ENCODE results near the gene GSG1. TPM values are rescaled to one million over a fixed set of nuclear protein-coding genes. Genes with fewer than 3 reads are reported as not detected.

The GSG1 gene
- total RNA-seq, 1 donor from 2014 or later = not detected

DNA sequence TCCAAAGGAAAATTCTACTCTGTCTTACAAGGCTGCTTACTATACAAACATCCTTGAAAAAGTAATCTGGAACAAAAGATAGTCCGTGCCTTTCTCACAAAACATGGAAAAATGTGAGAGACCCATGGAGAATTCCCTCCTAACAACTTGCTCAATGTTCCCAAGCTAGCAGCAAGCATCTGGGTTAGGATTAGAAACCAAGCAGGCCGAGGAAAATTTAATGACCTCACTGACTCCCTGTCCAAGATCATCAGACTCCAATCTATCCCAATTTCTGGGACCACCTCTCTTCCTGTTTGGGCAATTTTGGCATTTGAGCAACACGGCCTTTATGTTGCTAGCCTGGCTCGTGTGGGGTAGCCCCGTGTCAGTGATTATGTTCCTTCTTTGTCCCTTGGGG, 18.1 kb upstream of the GSG1 start:
- Mint-ChIP-seq H3K36me3 (ENCODE audit: low read depth) (no peaks in the 10 kb centered on the region), H3K27ac (no peak overlapping the region), H3K27me3 (peaks cover 2% of the 10 kb centered on the region), H3K4me3 (no peak overlapping the region), H3K9me3 (no peaks in the 10 kb centered on the region), H3K4me1 (no peaks in the 10 kb centered on the region)
- DNase-seq (no peak), ATAC-seq (ENCODE audit: low read depth) (no peak)
- TF ChIP-seq CTCF (IDR thresholded peaks at IDR 0.05) = no peak
- CTCF ChIA-PET = no interaction called here
- POLR2A ChIA-PET = no interaction called here
- intact Hi-C loops (cut with micrococcal nuclease) = no loop called here

GRCh38 chr12:13120413-13120812, 16.9 kb upstream of the GSG1 start:
- no peak for DNase-seq
- Mint-ChIP-seq H3K4me1 (no peaks in the 10 kb centered on the region), H3K9me3 (no peaks in the 10 kb centered on the region), H3K36me3 (ENCODE audit: low read depth) (no peaks in the 10 kb centered on the region), H3K4me3 (no peak overlapping the region), H3K27ac (no peak overlapping the region), H3K27me3 (peaks cover 9% of the 10 kb centered on the region)
- ATAC-seq (ENCODE audit: low read depth) = no peak
- CTCF ChIA-PET = interaction anchor here (1.3 kb wide), 1 partner anchor 204 kb away, joined by 3 read pairs; no protein-coding TSS in a partner anchor
- POLR2A ChIA-PET = no interaction called here
- intact Hi-C loops (cut with micrococcal nuclease) = no loop called here
- no peak for TF ChIP-seq CTCF (IDR thresholded peaks at IDR 0.05)

DNA sequence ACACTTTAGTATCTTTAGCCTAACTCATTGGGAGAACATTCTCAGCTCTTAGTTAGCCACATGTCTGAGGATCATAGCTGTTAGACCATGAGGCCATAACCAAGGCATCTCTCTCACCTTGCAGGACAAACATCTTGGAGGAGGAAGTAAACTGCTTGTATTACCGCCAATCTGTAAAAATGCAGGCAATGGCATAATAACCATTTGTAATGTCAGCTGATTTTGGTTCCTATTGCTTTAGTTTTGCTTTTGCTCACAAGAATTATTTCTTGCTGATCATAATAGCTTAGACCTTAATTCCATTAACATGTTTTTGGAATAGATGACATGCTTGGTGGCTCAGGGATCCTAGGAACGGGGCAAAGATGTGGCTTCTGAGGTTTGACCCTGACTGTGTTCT, 16.4 kb upstream of the GSG1 start:
- Mint-ChIP-seq H3K27ac (no peak overlapping the region), H3K9me3 (no peaks in the 10 kb centered on the region), H3K27me3 (peaks cover 9% of the 10 kb centered on the region), H3K4me3 (no peak overlapping the region), H3K4me1 (no peaks in the 10 kb centered on the region), H3K36me3 (ENCODE audit: low read depth) (no peaks in the 10 kb centered on the region)
- ChIA-PET CTCF (interaction anchor here (1.3 kb wide), 1 partner anchor 204 kb away, joined by 3 read pairs; no protein-coding TSS in a partner anchor), POLR2A (no interaction called here)
- intact Hi-C loops (cut with micrococcal nuclease) = no loop called here
- no peak for TF ChIP-seq CTCF (IDR thresholded peaks at IDR 0.05)
- ATAC-seq (ENCODE audit: low read depth) = no peak
- DNase-seq = no peak

DNA sequence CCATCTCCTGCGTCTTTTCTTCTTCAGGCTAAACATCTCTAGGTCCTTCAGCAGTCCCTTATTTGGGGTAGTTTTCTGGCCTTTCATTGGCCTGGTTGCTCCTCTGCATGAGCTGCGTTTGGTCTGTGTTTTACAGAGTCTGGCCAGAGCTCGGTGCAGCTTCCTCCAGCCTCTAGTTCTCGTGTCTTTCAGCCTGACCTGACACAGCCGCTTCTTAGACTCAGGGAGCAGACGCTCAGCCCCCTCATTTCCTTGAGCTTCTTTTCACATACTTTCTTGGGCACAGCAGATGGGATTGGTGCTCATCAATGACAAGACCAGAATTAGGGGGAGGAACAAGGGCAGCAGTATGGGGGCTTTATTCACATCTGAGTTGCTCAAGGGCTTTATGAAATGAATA, 13.6 kb upstream of the GSG1 start:
- H3K27ac Mint-ChIP-seq = no peak overlapping the region
- POLR2A ChIA-PET = no interaction called here
- CTCF ChIA-PET = no interaction called here
- H3K27me3 Mint-ChIP-seq = peaks cover 18% of the 10 kb centered on the region
- intact Hi-C loops (cut with micrococcal nuclease) = no loop called here
- no peak for TF ChIP-seq CTCF (IDR thresholded peaks at IDR 0.05)
- no peaks in the 10 kb centered on the region for H3K9me3 Mint-ChIP-seq
- no peak overlapping the region for H3K4me3 Mint-ChIP-seq
- H3K4me1 Mint-ChIP-seq = no peaks in the 10 kb centered on the region
- ATAC-seq (ENCODE audit: low read depth) (no peak), DNase-seq (no peak)
- H3K36me3 Mint-ChIP-seq (ENCODE audit: low read depth) = no peaks in the 10 kb centered on the region

DNA sequence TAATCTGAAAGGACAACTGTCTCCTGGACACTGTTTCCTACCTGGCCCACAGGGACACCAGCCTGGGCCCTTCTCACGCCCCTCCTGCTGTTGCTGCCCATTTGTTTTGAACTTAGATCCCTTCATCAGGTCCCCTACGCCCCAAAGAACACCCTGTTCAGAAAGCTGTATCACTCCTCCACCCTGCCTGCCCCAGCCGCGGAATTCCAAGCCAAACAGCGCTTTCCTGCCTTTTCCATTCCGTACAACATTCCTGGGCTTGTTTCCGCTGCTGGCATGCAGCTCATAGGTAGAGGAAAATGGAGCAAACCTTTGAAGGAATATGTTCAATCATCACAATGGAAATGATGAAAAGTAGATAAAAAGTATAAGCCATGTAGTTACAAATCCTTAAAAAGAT, 12.8 kb upstream of the GSG1 start:
- no peak for TF ChIP-seq CTCF (IDR thresholded peaks at IDR 0.05)
- DNase-seq = no peak
- Mint-ChIP-seq H3K4me3 (no peak overlapping the region), H3K4me1 (no peaks in the 10 kb centered on the region), H3K27ac (no peak overlapping the region), H3K9me3 (no peaks in the 10 kb centered on the region), H3K27me3 (peaks cover 20% of the 10 kb centered on the region), H3K36me3 (ENCODE audit: low read depth) (no peaks in the 10 kb centered on the region)
- POLR2A ChIA-PET = no interaction called here
- CTCF ChIA-PET = no interaction called here
- intact Hi-C loops (cut with micrococcal nuclease) = no loop called here
- ATAC-seq (ENCODE audit: low read depth) = no peak
